Activated naive CD4-positive, alpha-beta T cell treated with anti-CD3 and anti-CD28 coated beads, Interleukin-2, amount 10 ng/mL, durations not matched to agents 7 days and 5 days (primary cell): ENCODE results near the gene FCRL5.
"Not testable (repeated sequence)": the region's sequence is repeated elsewhere in the genome, so short reads cannot be mapped to it uniquely, and the experiment has no call there.

Experiments used
- CTCF ChIA-PET: fragments of 350-600 bp; sonication (Branson Sonifier 250); formaldehyde crosslinking; loops from one replicate; lab custom pipeline; 2021; ENCODE audit warnings: antibody characterized with exemption; lab: Charles Lee
- DNase-seq: peaks from one replicate; pipeline ENCODE4 v3.0.0-alpha.2; 2020
- H3K27ac Mint-ChIP-seq: one replicate; pipeline ENCODE4 v1.8.0; 2021; ENCODE audit warnings: mild to moderate bottlenecking, moderate library complexity, mixed read lengths
- H3K27me3 Mint-ChIP-seq: one replicate; pipeline ENCODE4 v1.8.0; 2021; ENCODE audit warnings: mild to moderate bottlenecking, mixed read lengths
- H3K36me3 Mint-ChIP-seq: one replicate; pipeline ENCODE4 v1.8.0; 2021; ENCODE audit warnings: mixed read lengths
- H3K4me1 Mint-ChIP-seq: one replicate; pipeline ENCODE4 v1.8.0; 2021; ENCODE audit warnings: mixed read lengths
- H3K4me3 Mint-ChIP-seq: one replicate; pipeline ENCODE4 v1.8.0; 2021; ENCODE audit warnings: mild to moderate bottlenecking, moderate library complexity, mixed read lengths
- H3K9me3 Mint-ChIP-seq: one replicate; pipeline ENCODE4 v1.8.0; 2021; ENCODE audit warnings: mixed read lengths

Gene FCRL5

DNA sequence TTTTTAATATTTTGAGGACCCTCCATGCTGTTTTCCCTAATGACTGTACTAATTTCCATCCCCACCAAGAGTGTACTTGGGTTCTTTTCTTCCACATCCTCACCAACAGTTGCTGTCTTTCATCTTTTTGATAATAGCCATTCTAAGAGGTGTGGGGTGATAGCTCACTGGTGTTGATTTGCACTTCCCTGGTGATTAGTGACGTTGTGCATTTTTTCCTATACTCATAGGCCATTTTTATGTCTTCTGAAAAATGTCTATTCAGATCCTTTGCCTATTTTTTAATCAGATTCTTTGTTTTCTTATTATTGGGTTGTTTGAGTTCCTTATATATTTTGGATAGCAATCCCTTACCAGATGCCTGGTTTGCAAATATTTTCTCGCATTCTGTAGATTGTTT lies 64.2 kb downstream of the FCRL5 start:
- DNase-seq = no peak
- no peaks in the 10 kb centered on the region for H3K36me3 Mint-ChIP-seq
- no peak overlapping the region for H3K27ac Mint-ChIP-seq
- H3K9me3 Mint-ChIP-seq = no peaks in the 10 kb centered on the region
- no peak overlapping the region for H3K4me3 Mint-ChIP-seq
- CTCF ChIA-PET = interaction anchor here (1.3 kb wide), 1 partner anchor 129 kb away, joined by 3 read pairs; no protein-coding TSS in a partner anchor
- H3K27me3 Mint-ChIP-seq = peaks cover 19% of the 10 kb centered on the region
- no peaks in the 10 kb centered on the region for H3K4me1 Mint-ChIP-seq

DNA sequence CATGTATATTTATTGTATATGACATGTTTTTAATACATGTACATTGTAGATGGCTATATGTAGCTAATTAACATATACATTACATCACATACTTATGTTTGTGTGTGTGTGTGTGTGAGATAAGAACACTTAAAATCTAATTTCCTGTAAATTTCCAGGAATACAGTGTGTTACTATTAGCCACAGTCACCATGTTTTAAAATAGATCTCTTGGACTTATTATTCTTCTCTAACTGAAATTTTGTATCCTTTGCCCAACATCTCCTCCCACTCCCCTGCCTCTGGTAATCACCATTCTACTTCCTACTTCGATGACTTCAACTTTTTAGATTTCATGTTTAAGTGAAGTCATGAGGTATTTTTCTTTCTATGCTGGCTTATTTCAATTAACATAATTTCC lies 64.8 kb downstream of the FCRL5 start:
- CTCF ChIA-PET = interaction anchor here (1.3 to 1.5 kb wide), 3 partner anchors 11 to 129 kb away, joined by 3 read pairs; no protein-coding TSS in a partner anchor
- no peak overlapping the region for H3K27ac Mint-ChIP-seq
- H3K9me3 Mint-ChIP-seq = no peaks in the 10 kb centered on the region
- peaks cover 23% of the 10 kb centered on the region for H3K27me3 Mint-ChIP-seq
- no peak overlapping the region for H3K4me3 Mint-ChIP-seq
- no peak for DNase-seq
- no peaks in the 10 kb centered on the region for H3K36me3 Mint-ChIP-seq
- H3K4me1 Mint-ChIP-seq = no peaks in the 10 kb centered on the region

DNA sequence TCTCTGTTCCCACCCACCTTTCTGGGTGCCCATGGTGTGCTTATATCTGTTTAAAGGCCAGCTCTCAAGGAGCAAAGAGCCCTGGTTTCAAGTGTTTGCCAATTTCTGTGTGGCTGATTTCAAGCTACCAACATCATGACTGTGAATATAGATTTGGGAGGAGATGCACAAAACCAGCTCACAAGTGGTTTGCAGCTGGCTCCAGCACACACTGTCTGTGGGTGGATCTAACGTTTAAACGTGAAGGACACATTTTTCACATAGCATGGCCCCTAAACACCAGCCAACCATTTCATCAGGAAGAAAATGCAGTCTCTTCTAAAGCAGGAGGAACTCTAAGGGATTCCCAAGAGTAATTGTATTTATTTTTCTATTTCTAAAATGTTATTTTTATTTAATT lies 65.2 kb downstream of the FCRL5 start:
- Mint-ChIP-seq H3K36me3 (no peaks in the 10 kb centered on the region), H3K4me3 (no peak overlapping the region), H3K9me3 (no peaks in the 10 kb centered on the region), H3K27ac (no peak overlapping the region), H3K4me1 (no peaks in the 10 kb centered on the region), H3K27me3 (peaks cover 27% of the 10 kb centered on the region)
- no peak for DNase-seq
- CTCF ChIA-PET = interaction anchor here (1.3 to 2.5 kb wide), 4 partner anchors 10 to 128 kb away, joined by 3 to 6 read pairs (median 3); no protein-coding TSS in a partner anchor

DNA sequence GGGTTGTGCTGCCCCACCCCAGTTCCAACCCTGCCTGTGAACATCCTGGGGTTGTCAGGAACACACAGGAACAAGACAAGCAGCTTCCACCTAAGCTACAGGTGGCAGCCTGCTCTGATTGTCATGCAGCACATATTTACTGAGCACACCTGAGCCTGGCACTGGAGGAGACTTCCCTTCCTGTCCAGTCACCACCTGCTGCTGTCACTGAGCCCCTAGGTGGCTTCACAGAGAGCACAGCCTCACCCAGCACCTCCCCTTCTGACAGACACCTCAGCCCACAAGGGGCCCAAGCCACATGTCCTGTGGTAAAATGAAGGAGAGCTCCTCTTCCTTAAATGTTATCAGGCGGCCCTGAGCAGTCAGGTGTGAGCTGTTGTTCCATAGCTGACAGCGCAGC lies 65.9 kb downstream of the FCRL5 start:
- not testable (repeated sequence) for DNase-seq, H3K4me1 Mint-ChIP-seq, H3K27ac Mint-ChIP-seq, H3K9me3 Mint-ChIP-seq, H3K4me3 Mint-ChIP-seq, H3K36me3 Mint-ChIP-seq
- CTCF ChIA-PET = interaction anchor here (1.0 to 2.5 kb wide), 5 partner anchors 9 to 293 kb away, joined by 3 to 7 read pairs (median 3); no protein-coding TSS in a partner anchor
- peaks cover 23% of the 10 kb centered on the region for H3K27me3 Mint-ChIP-seq

DNA sequence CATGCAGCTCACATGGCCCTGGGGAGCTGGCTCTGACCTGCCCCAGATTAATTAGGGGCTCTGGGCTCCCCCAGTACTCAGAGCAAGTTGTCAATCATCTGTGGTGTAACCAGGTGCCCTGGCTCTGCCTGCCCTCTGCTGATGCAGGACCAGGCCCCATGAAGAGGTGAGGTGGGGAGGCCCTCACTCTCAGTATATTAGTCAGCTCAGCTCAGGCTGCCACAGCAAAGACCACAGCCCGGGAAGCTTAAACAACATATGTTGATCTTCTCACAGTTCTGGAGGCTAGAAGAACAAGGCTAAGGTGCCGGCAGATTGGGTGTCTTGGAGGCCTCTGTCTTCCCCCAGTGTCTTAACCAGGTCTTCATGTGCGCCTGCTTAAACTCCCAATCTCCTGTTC lies 66.5 kb downstream of the FCRL5 start:
- H3K9me3 Mint-ChIP-seq = no peaks in the 10 kb centered on the region
- H3K27ac Mint-ChIP-seq = no peak overlapping the region
- CTCF ChIA-PET = interaction anchor here (0.9 to 2.5 kb wide), 5 partner anchors 20 to 315 kb away, joined by 3 to 7 read pairs (median 3); no protein-coding TSS in a partner anchor
- no peak for DNase-seq
- H3K4me1 Mint-ChIP-seq = no peaks in the 10 kb centered on the region
- H3K27me3 Mint-ChIP-seq = peaks cover 22% of the 10 kb centered on the region
- H3K4me3 Mint-ChIP-seq = no peak overlapping the region
- H3K36me3 Mint-ChIP-seq = no peaks in the 10 kb centered on the region

DNA sequence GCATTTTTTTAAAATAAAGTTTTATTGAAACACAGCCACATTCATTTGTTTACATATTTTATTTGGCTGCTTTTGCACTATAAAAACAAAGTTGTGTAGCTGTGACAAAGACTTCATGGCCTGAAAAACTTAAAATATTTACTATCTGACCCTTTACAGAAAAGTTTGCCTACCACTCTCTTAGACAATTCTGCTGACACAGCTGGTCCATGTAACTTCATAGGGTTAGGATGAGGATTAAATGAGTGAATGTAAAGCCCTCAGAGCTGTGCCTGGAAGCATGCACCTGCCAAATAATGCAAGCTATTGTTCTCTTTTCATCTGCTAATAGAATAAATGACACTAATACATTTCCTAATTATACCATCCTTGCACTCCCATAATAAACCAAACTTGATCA lies 67.7 kb downstream of the FCRL5 start:
- DNase-seq = no peak
- Mint-ChIP-seq H3K27ac (no peak overlapping the region), H3K27me3 (peaks cover 17% of the 10 kb centered on the region), H3K9me3 (no peaks in the 10 kb centered on the region), H3K36me3 (no peaks in the 10 kb centered on the region), H3K4me3 (no peak overlapping the region), H3K4me1 (no peaks in the 10 kb centered on the region)
- CTCF ChIA-PET = interaction anchor here (0.9 to 2.5 kb wide), 5 partner anchors 113 to 314 kb away, joined by 3 to 7 read pairs (median 5); no protein-coding TSS in a partner anchor

DNA sequence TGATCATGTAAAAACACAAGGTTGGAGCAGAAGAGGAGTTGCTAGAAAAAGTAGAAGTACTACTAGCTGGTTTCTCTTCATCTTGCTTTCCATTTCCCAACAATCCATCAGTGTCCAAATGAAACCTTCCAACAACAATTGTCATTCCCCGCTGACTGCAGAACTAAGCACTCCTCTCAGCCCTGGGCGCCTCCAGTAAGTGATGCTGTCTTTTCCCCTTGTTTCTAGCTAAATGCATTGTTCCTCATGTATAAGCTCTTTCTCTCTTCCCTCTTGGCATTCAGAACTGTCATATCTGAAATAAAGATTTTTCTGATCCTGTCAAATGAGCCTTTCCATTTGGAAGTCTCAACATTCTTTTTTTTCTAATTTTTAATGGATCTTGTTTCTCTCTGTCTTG lies 68.7 kb downstream of the FCRL5 start:
- Mint-ChIP-seq H3K4me1 (no peaks in the 10 kb centered on the region), H3K36me3 (no peaks in the 10 kb centered on the region), H3K9me3 (no peaks in the 10 kb centered on the region), H3K27ac (no peak overlapping the region), H3K27me3 (peaks cover 24% of the 10 kb centered on the region), H3K4me3 (no peak overlapping the region)
- CTCF ChIA-PET = interaction anchor here (0.9 to 1.3 kb wide), 3 partner anchors 10 to 288 kb away, joined by 3 to 5 read pairs (median 4); no protein-coding TSS in a partner anchor
- no peak for DNase-seq

DNA sequence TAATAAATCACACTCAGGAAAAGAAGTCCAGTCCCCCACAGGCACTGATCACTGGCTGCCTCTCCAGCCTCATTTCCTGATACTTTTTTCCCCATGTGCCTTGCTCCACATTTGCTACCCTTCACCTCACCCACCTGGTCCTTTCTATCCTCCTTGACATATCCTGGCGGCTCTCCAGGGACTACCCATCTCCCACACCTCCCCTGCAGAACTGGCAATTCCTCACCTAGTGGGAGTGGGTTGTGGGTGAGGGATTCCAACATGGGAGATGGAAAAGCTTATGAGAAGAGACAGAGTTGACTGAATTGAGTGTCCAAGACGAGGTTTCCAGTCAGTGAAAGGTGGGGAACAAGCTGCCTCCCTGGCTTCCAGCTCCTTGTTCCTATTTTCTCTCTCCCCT lies 69.6 kb downstream of the FCRL5 start:
- H3K36me3 Mint-ChIP-seq = no peaks in the 10 kb centered on the region
- H3K4me1 Mint-ChIP-seq = no peaks in the 10 kb centered on the region
- H3K9me3 Mint-ChIP-seq = no peaks in the 10 kb centered on the region
- H3K4me3 Mint-ChIP-seq = no peak overlapping the region
- peaks cover 24% of the 10 kb centered on the region for H3K27me3 Mint-ChIP-seq
- DNase-seq = no peak
- no peak overlapping the region for H3K27ac Mint-ChIP-seq
- CTCF ChIA-PET = interaction anchor here (0.8 to 1.6 kb wide), 2 partner anchors 12 to 286 kb away, joined by 3 to 5 read pairs; no protein-coding TSS in a partner anchor

DNA sequence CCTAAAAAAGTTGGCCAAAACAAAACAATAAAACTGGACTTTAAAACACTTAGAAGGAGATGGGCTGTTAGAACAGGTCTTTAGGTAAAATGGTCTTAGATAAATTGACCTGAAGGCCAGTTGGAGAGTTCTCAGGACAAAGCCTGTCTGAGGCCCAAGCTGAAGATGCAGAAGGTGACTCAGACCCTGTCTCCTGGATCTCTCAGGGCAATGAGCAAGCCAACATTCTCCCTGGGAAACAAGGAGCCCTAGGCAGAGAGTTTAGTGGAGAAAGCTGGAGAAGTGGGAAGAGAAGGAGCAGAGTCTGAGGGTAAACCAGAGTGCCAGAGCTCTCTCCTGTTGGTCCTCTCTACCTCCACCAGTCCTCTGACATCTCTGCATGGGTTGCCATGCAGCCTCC lies 70.1 kb downstream of the FCRL5 start:
- Mint-ChIP-seq H3K27me3 (peaks cover 29% of the 10 kb centered on the region), H3K4me1 (no peaks in the 10 kb centered on the region), H3K27ac (no peak overlapping the region), H3K9me3 (peaks cover 2% of the 10 kb centered on the region), H3K4me3 (no peak overlapping the region), H3K36me3 (no peaks in the 10 kb centered on the region)
- CTCF ChIA-PET = interaction anchor here (0.8 to 1.6 kb wide), 2 partner anchors 13 to 285 kb away, joined by 3 to 5 read pairs; no protein-coding TSS in a partner anchor
- DNase-seq = no peak

DNA sequence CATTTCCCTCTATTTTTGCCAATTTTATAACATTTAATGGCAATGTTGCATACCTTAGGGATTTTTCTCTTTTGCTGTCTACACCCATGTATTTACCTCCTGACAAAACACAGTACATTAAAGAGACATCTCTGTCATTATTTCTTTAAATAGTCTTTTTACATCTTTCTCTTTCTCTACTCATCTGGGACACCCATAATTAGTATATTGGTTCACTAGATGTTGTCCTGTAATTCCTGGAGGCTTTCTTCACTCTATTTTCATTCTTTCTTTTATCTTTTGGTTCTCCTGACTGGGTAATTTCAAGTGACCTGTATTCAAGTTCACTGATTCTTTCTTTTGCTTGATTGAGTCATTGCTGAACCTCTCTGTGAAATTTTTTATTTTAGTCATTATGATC lies 74.3 kb downstream of the FCRL5 start:
- peaks cover 4% of the 10 kb centered on the region for H3K9me3 Mint-ChIP-seq
- no peaks in the 10 kb centered on the region for H3K4me1 Mint-ChIP-seq
- H3K27ac Mint-ChIP-seq = no peak overlapping the region
- no peak for DNase-seq
- H3K27me3 Mint-ChIP-seq = peaks cover 35% of the 10 kb centered on the region
- no peak overlapping the region for H3K4me3 Mint-ChIP-seq
- CTCF ChIA-PET = no interaction called here
- H3K36me3 Mint-ChIP-seq = no peaks in the 10 kb centered on the region

DNA sequence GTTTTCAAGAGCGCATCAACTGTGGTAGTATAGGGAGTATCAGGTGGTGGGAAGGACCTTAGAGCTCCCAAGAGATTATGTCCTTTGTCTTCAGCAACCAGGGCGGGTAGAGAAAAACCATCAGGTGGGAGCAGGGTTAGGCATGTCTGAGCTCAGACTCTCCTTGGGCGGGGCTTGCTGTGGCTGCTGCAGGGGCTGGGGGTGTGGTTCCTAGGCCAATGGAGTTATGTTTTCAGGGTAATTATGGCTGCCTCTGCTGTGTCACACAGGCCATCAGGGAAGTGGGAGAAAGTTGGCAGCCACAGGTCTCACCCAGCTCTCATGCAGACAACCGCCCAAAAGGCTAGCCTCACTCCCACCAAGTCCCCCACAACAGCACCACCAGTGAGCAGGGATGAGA lies 74.9 kb downstream of the FCRL5 start:
- Mint-ChIP-seq H3K36me3 (no peaks in the 10 kb centered on the region), H3K27me3 (peaks cover 30% of the 10 kb centered on the region), H3K4me3 (no peak overlapping the region), H3K4me1 (no peaks in the 10 kb centered on the region), H3K27ac (no peak overlapping the region), H3K9me3 (peaks cover 4% of the 10 kb centered on the region)
- CTCF ChIA-PET = interaction anchor here (1.0 kb wide), 1 partner anchor 9 kb away, joined by 3 read pairs; no protein-coding TSS in a partner anchor
- DNase-seq = no peak

DNA sequence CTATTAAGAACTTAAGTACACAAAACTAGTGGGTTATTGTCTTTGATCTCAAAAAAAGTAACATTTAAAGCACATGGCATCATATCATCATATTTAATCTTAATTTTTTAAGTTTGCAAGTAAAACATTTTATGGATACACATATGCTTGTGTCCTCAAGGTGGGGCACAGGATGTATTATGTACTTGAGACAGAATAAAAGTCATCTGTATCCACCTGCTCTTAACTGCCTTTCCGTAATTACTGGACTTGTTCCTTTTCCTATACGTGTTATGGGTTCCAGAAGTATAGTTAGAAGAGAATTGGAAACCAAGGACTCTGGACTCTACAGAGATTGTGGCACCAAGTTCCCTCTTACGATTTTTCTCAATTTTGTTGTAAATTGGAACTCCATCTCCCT lies 79.4 kb downstream of the FCRL5 start:
- Mint-ChIP-seq H3K36me3 (no peaks in the 10 kb centered on the region), H3K4me3 (no peak overlapping the region), H3K27me3 (peaks cover 25% of the 10 kb centered on the region), H3K4me1 (no peaks in the 10 kb centered on the region), H3K9me3 (peaks cover 4% of the 10 kb centered on the region), H3K27ac (no peak overlapping the region)
- DNase-seq = no peak
- CTCF ChIA-PET = interaction anchor here (1.2 kb wide), 1 partner anchor 11 kb away, joined by 3 read pairs; no protein-coding TSS in a partner anchor

DNA sequence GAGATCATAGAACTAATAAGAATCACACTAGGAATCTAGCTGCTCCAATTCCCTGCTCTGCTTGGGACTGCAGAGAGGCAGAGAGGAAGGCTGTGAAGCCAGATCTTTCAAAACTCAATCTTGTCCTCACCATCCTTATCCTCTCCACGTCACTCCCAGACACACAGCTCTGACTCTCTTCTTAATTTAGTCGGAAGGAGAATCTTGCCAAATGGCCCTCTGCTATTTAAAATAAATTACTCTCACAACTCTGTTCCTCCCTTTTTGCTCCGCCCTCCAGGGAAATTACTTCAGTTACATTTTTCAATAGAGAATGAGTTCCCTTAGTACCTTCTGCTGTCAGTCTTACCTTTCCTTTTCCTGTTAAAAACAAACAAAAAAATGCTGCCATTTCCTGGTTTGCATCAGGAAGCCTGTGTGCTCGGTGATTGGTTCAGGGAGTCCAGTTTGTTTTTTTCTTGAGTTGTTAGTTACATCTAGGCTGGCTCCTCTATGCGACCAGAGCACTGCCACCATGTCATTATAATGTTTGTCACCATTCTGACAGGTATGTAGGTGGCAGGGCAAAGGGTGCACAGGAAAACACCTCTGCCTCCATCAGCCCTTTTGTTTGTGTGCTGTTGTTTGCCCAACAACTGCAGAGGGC lies 80.1 kb downstream of the FCRL5 start:
- H3K4me3 Mint-ChIP-seq = no peak overlapping the region
- H3K4me1 Mint-ChIP-seq = no peaks in the 10 kb centered on the region
- H3K27me3 Mint-ChIP-seq = peaks cover 20% of the 10 kb centered on the region
- no peak overlapping the region for H3K27ac Mint-ChIP-seq
- H3K9me3 Mint-ChIP-seq = peaks cover 2% of the 10 kb centered on the region
- H3K36me3 Mint-ChIP-seq = no peaks in the 10 kb centered on the region
- CTCF ChIA-PET = no interaction called here
- DNase-seq = no peak

DNA sequence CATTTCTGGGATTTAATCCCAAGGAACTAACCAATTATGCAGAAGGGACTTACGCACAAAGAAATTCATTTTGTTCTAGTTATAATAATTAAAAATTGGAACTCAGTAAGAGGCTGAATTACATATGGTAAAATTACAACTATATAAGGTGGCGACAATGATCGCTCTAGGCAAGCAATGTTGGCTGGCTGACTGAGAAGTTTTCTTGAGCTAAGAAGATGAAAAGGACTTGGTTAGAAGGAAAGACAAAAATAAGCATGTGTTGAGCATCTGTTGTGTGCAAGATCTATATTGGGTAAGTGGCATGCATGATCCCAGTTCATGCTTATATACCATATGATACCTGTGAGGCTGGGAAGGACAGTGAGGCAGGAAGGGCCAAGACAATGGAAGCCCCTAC lies 80.8 kb downstream of the FCRL5 start:
- CTCF ChIA-PET = no interaction called here
- Mint-ChIP-seq H3K4me1 (no peaks in the 10 kb centered on the region), H3K36me3 (no peaks in the 10 kb centered on the region), H3K27ac (no peak overlapping the region), H3K9me3 (no peaks in the 10 kb centered on the region), H3K27me3 (peaks cover 15% of the 10 kb centered on the region), H3K4me3 (no peak overlapping the region)
- DNase-seq = no peak
